GM19193 (cell line): ENCODE measurements around the gene UBFD1.

Source experiments
- POLR2A ChIP-seq: IDR thresholded peaks from 4 replicates; pipeline ENCODE4 v1.6.1; 2011; ENCODE audit not compliant: insufficient read depth, insufficient read length; ENCODE audit errors: extremely low read depth

The UBFD1 gene

DNA sequence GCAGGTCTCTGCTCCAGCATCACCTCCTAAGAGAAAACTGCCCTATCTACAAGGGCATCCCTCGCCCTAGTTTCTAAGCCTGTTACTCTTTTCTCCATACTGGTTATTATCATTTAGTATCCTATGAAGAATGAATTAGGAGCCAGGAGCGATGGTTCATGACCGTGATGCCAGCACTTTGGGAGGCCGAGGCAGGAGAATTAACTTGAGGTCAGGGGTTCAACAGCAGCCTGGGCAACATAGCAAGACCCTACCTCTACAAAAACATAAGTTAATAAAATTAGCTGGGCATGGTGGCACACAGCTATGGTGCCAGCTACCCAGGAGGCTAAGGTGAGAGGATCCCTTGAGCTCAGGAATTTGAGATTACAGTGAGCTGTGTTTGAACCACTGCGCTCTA, 7.6 kb upstream of the UBFD1 start:
- TF ChIP-seq POLR2A, result no peak

- no peak for TF ChIP-seq POLR2A
Observed at GRCh38 chr16:23552161-23552560, 5.4 kb upstream of the UBFD1 start.

- TF ChIP-seq POLR2A, result no peak
Observed at GRCh38 chr16:23554536-23554935, 3.0 kb upstream of the UBFD1 start.

DNA sequence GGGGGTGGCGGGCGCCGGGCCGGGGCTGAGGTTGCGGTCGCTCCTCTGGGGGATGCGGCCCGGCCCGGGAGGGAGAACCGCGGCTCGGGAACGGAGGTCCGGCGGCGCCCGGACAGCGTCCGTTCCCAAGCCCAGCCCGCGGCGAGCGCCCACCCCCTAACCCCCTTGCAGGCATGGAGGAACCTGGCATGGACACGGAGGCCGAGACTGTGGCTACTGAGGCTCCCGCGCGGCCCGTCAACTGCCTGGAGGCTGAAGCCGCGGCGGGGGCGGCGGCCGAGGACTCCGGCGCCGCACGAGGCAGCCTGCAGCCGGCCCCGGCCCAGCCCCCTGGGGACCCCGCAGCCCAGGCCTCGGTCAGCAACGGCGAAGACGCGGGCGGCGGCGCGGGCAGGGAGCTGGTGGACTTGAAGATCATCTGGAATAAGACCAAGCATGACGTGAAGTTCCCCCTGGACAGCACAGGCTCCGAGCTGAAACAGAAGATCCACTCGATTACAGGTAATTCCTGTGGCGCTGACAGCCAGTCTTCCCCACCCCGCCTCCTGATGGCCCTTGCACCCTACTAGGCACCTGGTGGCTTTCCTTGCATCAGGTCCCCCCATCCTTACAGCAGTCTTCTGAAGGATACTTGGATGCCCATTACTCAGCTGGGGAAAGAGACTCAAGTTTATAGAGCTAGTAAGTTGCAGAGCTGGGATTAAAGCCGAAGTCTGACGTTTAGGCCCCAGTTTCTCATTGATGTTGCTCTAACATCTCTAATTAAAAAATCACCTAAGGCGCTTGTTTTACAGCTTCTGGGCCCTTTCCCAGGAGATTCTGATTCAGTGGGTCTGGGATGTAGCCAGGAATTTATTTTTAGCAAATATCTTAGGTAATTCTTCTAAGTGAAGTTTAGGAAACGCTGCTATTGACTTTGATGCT, 514 bp downstream of the UBFD1 start:
- no peak for TF ChIP-seq POLR2A

DNA sequence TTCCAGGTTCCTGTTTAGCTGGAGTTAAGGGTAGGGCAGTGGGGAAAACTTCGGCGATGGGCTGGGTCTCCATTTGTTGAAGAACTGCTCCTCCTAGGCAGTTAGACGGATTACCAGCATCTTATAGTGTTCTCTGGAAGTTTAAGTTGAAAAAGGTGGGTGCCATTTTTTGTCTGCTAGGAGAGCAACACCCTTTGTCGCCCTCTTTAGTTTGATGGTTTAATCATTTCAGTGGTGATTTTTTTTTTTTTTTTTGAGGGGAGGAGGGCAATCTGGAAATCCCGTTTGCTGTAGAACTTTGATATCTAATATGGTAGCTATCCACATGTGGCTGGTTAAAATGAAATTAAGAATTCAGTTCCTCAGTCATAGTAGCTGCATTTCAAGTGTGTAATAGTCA, 4.1 kb downstream of the UBFD1 start:
- TF ChIP-seq POLR2A, result no peak

GRCh38 chr16:23562505-23562904, 5.0 kb downstream of the UBFD1 start:
- TF ChIP-seq POLR2A, result no peak

DNA sequence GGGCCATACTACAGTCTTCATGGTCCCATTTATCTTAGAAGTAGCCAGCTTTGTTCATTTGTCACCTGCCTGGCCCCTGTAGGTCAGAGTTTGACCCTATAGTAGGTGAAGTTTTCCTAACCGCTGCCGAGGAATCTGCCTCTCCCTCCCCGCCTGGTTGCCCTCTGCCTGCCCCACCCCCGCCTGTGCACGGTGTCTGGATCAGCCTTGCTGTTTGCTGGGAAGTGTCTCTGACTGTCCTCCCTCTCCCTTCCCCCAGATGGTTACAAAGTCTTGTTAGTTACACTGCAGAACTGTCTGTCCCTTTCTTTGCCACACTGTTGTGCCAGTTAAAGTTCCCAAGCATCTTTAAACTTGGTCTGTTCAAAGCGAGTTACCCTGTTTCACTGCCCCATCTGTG, 5.7 kb downstream of the UBFD1 start:
- TF ChIP-seq POLR2A, result no peak

DNA sequence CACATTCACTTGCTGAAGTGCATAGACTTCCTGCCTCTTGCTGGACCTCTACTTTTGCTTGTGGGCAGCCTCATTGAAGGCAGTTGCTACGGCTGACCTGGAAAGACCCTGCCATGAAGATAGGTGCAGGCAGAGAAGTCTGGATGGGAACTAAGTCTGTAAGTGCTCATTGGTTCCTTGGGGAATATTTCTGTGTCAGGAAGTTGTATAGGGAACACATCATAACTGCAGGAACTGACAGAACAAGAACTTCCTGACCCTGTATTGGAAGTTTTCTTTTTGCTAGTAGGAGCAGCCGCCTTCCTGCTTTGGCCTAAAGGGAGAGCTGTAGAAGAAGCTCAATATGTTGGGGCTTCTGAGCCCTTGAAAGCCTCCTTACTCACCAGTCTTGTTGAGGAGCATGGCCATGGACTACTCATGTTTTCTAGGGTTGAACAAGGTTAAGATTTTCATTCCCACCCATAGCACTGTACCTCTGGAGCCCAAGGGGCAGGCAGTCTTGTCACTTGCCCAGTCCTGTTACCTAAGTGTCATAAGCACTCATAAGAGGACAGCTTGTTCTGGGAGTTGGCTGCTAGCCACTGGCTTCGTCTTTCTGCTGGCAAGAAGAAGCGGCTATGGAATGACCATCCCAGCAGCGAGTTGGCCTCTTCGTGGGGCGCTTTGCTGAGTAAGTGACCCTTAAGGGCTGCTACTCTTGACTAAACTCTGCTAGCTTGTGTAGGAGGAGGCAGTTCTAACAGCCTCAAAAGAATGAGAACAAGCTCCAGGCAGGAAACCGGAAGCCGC, 7.2 kb downstream of the UBFD1 start:
- TF ChIP-seq POLR2A, result no peak

DNA sequence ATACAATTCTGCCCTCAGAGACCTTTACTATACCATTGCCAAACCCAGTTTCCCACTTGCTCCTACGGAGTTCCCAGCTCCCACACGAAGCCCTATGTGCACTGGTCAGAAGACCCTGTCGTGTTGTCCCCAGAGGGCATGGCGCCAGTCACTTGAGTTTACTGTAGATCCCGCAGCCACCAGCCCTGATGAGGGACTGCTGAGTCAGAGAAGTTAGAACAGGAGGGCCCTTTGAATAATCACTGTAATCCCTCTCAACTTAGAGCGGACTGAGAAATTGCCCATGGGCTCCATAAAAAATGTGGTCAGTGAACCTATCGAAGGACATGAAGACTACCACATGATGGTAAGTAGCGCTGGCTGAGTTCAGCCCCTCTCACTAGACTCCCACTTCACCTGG, 9.2 kb downstream of the UBFD1 start:
- no peak for TF ChIP-seq POLR2A

DNA sequence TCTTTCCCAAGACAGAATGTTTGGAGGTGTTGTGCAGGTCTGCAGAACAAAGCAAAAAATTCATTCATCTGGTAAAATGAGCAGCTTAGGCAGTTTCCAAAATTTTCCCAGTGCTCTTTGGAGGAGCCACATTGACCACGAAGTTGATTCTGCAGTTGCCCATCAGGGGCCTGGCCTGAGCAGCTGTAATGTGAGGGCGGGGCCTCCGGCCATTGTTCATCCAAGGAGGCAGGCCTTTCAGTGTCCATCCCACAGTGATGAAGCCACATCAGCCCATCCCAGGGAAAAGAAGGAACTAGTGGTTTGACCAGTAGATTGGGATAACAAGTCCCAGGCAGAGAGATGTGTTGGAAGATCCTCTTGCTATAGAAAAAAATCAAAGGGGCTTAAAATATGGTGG, 10.1 kb downstream of the UBFD1 start:
- TF ChIP-seq POLR2A, result no peak

DNA sequence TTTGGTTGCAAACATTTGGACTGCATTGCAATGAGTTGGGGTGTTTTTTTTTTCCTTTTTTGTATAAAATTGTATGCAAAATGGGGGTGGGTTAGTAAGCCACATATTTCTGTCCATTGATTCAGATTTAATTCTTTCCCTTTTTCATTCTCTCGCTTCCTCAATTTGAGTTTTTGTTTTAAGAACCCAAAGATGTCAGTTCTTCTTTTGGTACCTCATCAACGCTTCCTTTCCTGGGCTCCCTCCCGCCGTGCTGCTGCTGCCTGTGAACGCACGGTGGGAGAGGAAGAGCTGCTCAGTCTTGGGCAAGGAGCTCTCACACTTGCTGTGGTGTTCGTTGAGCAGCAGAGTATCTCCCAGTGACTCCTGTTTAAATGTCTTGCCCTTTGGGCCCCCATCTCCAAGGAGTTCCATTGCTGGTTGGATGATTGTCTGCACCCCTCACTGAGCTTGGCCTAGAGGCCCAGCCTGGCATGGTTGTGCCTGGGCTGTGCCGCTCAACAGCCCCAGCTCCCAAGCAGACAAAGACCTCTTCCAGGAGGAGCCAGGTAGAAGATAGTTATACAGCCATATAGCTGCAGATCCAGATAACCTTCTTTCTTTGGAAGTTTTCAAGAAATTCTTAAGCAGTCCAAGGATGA, 13.6 kb downstream of the UBFD1 start:
- TF ChIP-seq POLR2A, result no peak

GRCh38 chr16:23571895-23572294, 14.4 kb downstream of the UBFD1 start:
- no peak for TF ChIP-seq POLR2A

DNA sequence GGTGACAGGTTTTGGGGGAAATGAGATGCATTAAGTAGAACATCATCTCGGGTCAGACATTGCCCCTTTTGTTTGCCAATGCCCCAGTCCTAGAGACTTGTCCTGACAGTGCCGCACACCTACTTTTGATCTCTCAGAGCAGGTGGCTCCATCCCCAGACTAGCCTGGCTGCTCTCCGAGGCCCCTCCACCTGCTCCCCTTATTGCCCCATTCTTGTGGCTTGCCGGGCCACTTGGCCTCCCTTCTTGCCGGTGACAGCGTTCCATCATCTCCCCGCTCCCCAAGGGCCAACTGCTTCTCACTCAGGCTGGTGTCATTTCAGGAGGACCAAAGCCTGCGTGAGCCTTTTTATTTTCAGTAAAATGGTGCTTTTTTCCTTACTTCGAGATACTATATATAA, 14.9 kb downstream of the UBFD1 start:
- no peak for TF ChIP-seq POLR2A

- no peak for TF ChIP-seq POLR2A
Observed at GRCh38 chr16:23573817-23574216, 16.3 kb downstream of the UBFD1 start.

DNA sequence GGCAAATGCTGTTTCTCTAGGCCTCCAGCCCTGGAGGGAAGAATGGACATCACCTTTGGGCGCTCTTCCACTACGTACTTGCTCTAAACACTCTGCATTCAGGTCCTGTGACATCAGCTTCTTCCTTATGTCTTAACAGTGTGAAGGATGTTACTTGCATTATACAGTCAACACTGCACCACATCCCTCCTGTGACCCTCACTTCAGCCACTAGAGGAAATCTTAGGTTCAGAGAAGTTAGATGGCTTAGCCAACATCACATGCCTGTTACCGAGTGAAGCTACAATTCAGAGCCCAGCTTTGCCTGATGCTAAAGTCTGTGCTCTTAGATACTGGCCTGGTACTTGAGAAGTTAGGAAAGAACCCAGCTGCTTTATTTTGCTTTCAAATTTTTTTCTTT, 18.3 kb downstream of the UBFD1 start:
- TF ChIP-seq POLR2A, result no peak
